Measurements from ENCODE around the gene BIRC2. TPM values are rescaled to one million over a fixed set of nuclear protein-coding genes. Genes with fewer than 3 reads are reported as not detected.

BIRC2 gene
- total and polyA plus RNA-seq, 2 donors from 2014 or later: 34.0 to 42.4 TPM

DNA sequence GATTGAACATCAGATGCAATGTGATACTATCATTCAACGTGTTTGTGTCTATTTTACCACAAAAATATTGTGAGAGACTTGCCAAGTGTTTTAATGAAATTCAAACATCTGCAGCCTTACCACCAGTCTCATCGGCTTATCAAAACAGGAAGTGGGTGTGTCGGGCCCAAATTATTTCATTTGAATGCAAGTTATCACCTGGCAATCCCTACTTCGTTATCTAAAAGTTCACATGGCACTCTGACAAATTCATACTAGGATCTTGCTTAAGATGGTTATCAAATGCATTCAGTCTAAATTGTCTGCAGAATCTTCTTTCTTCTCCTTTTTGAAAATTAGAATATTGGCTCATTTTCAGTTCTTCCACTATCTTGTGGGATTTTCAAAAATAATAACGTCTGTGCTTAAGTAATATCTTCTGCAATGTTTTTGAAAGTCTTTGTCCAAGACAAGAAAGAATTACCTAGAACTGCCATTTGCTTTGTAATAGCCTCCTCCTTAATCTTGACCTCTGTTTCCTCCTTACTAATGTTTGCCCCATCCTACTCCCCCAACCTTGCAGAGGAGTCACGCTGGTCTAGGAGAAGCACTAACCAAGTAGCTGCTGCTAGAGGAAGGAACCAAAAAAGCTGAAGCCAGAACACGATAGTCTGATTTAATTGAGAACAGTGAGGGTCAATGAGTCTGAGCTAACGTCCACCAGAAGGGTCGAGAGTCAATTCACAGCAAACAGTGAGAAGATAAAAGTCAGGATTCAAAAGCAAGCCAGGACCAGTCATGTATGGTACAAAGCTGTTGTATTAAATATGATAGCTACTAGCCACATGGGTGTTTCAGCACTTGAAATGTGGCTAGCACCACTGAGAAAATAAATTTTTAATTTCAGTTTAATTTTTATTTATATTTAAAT, 39.9 kb upstream of the BIRC2 start:
- Histone ChIP-seq H3K27ac (ENCODE audit: low read depth in 2 of 2, low read length in 2 of 2) (no peak overlapping the region), H3K27me3 (ENCODE audit: control insufficient read depth, insufficient read depth, low read length) (no peaks in the 10 kb centered on the region), H3K9me3 (ENCODE audit: control insufficient read depth in 2 of 3, insufficient read depth in 1 of 3, low read length in 3 of 3) (no peaks in the 10 kb centered on the region), H3K4me1 (ENCODE audit: control insufficient read depth in 2 of 3, insufficient read depth in 2 of 3, low read depth in 1 of 3, low read length in 3 of 3) (no peaks in the 10 kb centered on the region), H3K9ac (ENCODE audit: low read length in 3 of 3) (no peak overlapping the region), H3K4me3 (ENCODE audit: low read length in 3 of 3) (no peak overlapping the region), H3K36me3 (ENCODE audit: control insufficient read depth in 2 of 3, insufficient read depth in 3 of 3, low read length in 3 of 3) (no peaks in the 10 kb centered on the region)
- intact Hi-C loops (cut with DNase I): no loop called here
- FAIRE-seq: no peak
- TF ChIP-seq, protein P1, sequence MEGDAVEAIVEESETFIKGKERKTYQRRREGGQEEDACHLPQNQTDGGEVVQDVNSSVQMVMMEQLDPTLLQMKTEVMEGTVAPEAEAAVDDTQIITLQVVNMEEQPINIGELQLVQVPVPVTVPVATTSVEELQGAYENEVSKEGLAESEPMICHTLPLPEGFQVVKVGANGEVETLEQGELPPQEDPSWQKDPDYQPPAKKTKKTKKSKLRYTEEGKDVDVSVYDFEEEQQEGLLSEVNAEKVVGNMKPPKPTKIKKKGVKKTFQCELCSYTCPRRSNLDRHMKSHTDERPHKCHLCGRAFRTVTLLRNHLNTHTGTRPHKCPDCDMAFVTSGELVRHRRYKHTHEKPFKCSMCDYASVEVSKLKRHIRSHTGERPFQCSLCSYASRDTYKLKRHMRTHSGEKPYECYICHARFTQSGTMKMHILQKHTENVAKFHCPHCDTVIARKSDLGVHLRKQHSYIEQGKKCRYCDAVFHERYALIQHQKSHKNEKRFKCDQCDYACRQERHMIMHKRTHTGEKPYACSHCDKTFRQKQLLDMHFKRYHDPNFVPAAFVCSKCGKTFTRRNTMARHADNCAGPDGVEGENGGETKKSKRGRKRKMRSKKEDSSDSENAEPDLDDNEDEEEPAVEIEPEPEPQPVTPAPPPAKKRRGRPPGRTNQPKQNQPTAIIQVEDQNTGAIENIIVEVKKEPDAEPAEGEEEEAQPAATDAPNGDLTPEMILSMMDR (IDR thresholded peaks at IDR 0.05; ENCODE audit: borderline replicate concordance, extremely low read depth, insufficient read depth): no peak
- DNase-seq: no peak

DNA sequence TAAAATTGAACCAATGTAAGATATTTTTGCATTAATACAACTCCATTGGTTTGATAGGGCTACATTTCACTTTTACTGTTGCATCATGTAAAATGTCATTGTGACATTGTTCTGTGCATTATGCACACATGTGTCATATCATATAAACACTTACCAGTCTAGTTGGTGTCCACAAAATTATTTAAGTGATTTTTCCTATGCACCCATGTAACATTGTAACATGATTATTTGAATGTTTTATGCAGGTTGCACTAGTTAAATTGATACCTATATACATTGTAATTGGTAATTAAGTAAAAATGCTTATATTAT, 39.3 kb upstream of the BIRC2 start:
- H3K36me3 ChIP-seq (ENCODE audit: control insufficient read depth in 2 of 3, insufficient read depth in 3 of 3, low read length in 3 of 3): no peaks in the 10 kb centered on the region
- H3K9ac ChIP-seq (ENCODE audit: low read length in 3 of 3): no peak overlapping the region
- no peaks in the 10 kb centered on the region for H3K9me3 ChIP-seq (ENCODE audit: control insufficient read depth in 2 of 3, insufficient read depth in 1 of 3, low read length in 3 of 3)
- intact Hi-C loops (cut with DNase I): no loop called here
- no peak for FAIRE-seq
- DNase-seq: no peak
- no peaks in the 10 kb centered on the region for H3K27me3 ChIP-seq (ENCODE audit: control insufficient read depth, insufficient read depth, low read length)
- H3K4me1 ChIP-seq (ENCODE audit: control insufficient read depth in 2 of 3, insufficient read depth in 2 of 3, low read depth in 1 of 3, low read length in 3 of 3): no peaks in the 10 kb centered on the region
- TF ChIP-seq, protein P1 (IDR thresholded peaks at IDR 0.05; ENCODE audit: borderline replicate concordance, extremely low read depth, insufficient read depth): no peak
- no peak overlapping the region for H3K27ac ChIP-seq (ENCODE audit: low read depth in 2 of 2, low read length in 2 of 2)
- H3K4me3 ChIP-seq (ENCODE audit: low read length in 3 of 3): no peak overlapping the region

- no peak overlapping the region for H3K27ac ChIP-seq (ENCODE audit: low read depth in 2 of 2, low read length in 2 of 2)
- TF ChIP-seq, protein P1 (IDR thresholded peaks at IDR 0.05; ENCODE audit: borderline replicate concordance, extremely low read depth, insufficient read depth): no peak
- no peaks in the 10 kb centered on the region for H3K27me3 ChIP-seq (ENCODE audit: control insufficient read depth, insufficient read depth, low read length)
- no peak overlapping the region for H3K9ac ChIP-seq (ENCODE audit: low read length in 3 of 3)
- H3K4me3 ChIP-seq (ENCODE audit: low read length in 3 of 3): no peak overlapping the region
- H3K4me1 ChIP-seq (ENCODE audit: control insufficient read depth in 2 of 3, insufficient read depth in 2 of 3, low read depth in 1 of 3, low read length in 3 of 3): no peaks in the 10 kb centered on the region
- H3K9me3 ChIP-seq (ENCODE audit: control insufficient read depth in 2 of 3, insufficient read depth in 1 of 3, low read length in 3 of 3): no peaks in the 10 kb centered on the region
- DNase-seq (no peak), FAIRE-seq (no peak)
- H3K36me3 ChIP-seq (ENCODE audit: control insufficient read depth in 2 of 3, insufficient read depth in 3 of 3, low read length in 3 of 3): no peaks in the 10 kb centered on the region
- intact Hi-C loops (cut with DNase I): no loop called here
These were observed 37.1 kb upstream of the BIRC2 start for GRCh38 chr11:102309621-102310541.

Data from kidney (tissue), 14 donors.